Measurements from ENCODE around the gene TENT4B.

TENT4B gene

GRCh38 chr16:50172195-50172922 is 19.3 kb downstream of the TENT4B start:
- no peak for TF ChIP-seq SUZ12 (IDR thresholded peaks at IDR 0.05)
- no peak for TF ChIP-seq ARNT (IDR thresholded peaks at IDR 0.05)
- no peak for TF ChIP-seq SP1 (IDR thresholded peaks at IDR 0.05)
- no peak for TF ChIP-seq BHLHE40 (IDR thresholded peaks at IDR 0.05; ENCODE audit: borderline replicate concordance)
- TF ChIP-seq LEF1 (IDR thresholded peaks at IDR 0.05; ENCODE audit: borderline replicate concordance), result no peak
- TF ChIP-seq FOXM1 (IDR thresholded peaks at IDR 0.05; ENCODE audit: borderline replicate concordance), result no peak
- TF ChIP-seq ZNF384 (IDR thresholded peaks at IDR 0.05), result no peak
- TF ChIP-seq CTBP1 (IDR thresholded peaks at IDR 0.05; ENCODE audit: borderline replicate concordance), result no peak
- no peak for TF ChIP-seq HDGF (IDR thresholded peaks at IDR 0.05; ENCODE audit: borderline replicate concordance)
- no peak for TF ChIP-seq FOXK2 (IDR thresholded peaks at IDR 0.05)
- TF ChIP-seq ELF4 (IDR thresholded peaks at IDR 0.05), result no peak
- TF ChIP-seq PKNOX1 (IDR thresholded peaks at IDR 0.05), result no peak
- TF ChIP-seq L3MBTL2 (conservative IDR thresholded peaks at IDR 0.05), result no peak
- no peak for TF ChIP-seq NFRKB (IDR thresholded peaks at IDR 0.05)
- POLR2A ChIA-PET, result no interaction called here
- CTCF ChIA-PET, result no interaction called here
- no peak for DNase-seq (ENCODE audit: extremely low spot score)

GRCh38 chr16:50173316-50173715 is 20.2 kb downstream of the TENT4B start:
- ChIA-PET CTCF (no interaction called here), POLR2A (no interaction called here)
- DNase-seq (ENCODE audit: extremely low spot score), result no peak
- peak; percentile 19; the same call in 1 of the 2 replicates for TF ChIP-seq PKNOX1 (IDR thresholded peaks at IDR 0.05)
- no peak for TF ChIP-seq SP1 (IDR thresholded peaks at IDR 0.05)

- ChIA-PET POLR2A (no interaction called here), CTCF (no interaction called here)
- TF ChIP-seq SUZ12 (IDR thresholded peaks at IDR 0.05) (no peak), FOXA1 (IDR thresholded peaks at IDR 0.05) (no peak), CTBP1 (IDR thresholded peaks at IDR 0.05; ENCODE audit: borderline replicate concordance) (no peak), BHLHE40 (IDR thresholded peaks at IDR 0.05; ENCODE audit: borderline replicate concordance) (no peak), FOXM1 (IDR thresholded peaks at IDR 0.05; ENCODE audit: borderline replicate concordance) (no peak), LEF1 (IDR thresholded peaks at IDR 0.05; ENCODE audit: borderline replicate concordance) (no peak), PKNOX1 (IDR thresholded peaks at IDR 0.05) (no peak), FOXK2 (IDR thresholded peaks at IDR 0.05) (no peak)
- no peak for DNase-seq (ENCODE audit: extremely low spot score)
Measured at GRCh38 chr16:50178491-50178941, 25.4 kb downstream of the TENT4B start.

- no peak for DNase-seq (ENCODE audit: extremely low spot score)
- ChIA-PET CTCF (no interaction called here), POLR2A (no interaction called here)
- TF ChIP-seq BHLHE40 (IDR thresholded peaks at IDR 0.05; ENCODE audit: borderline replicate concordance) (no peak), CTBP1 (IDR thresholded peaks at IDR 0.05; ENCODE audit: borderline replicate concordance) (no peak), HDGF (IDR thresholded peaks at IDR 0.05; ENCODE audit: borderline replicate concordance) (no peak), ARNT (IDR thresholded peaks at IDR 0.05) (no peak), FOXM1 (IDR thresholded peaks at IDR 0.05; ENCODE audit: borderline replicate concordance) (no peak), PKNOX1 (IDR thresholded peaks at IDR 0.05) (no peak), ELF4 (IDR thresholded peaks at IDR 0.05) (no peak), NFRKB (IDR thresholded peaks at IDR 0.05) (no peak), ZNF384 (IDR thresholded peaks at IDR 0.05) (no peak), FOXA1 (IDR thresholded peaks at IDR 0.05) (no peak), TARDBP (IDR thresholded peaks at IDR 0.05) (no peak), FOXK2 (IDR thresholded peaks at IDR 0.05) (no peak), L3MBTL2 (conservative IDR thresholded peaks at IDR 0.05) (no peak), SP1 (IDR thresholded peaks at IDR 0.05) (no peak)
Measured at GRCh38 chr16:50182441-50182840, 29.3 kb downstream of the TENT4B start.

- no peak for DNase-seq (ENCODE audit: extremely low spot score)
- TF ChIP-seq SP1 (IDR thresholded peaks at IDR 0.05), result no peak
- no peak for TF ChIP-seq L3MBTL2 (conservative IDR thresholded peaks at IDR 0.05)
- TF ChIP-seq FOXM1 (IDR thresholded peaks at IDR 0.05; ENCODE audit: borderline replicate concordance), result no peak
- TF ChIP-seq LEF1 (IDR thresholded peaks at IDR 0.05; ENCODE audit: borderline replicate concordance), result no peak
- TF ChIP-seq ARNT (IDR thresholded peaks at IDR 0.05), result no peak
- no peak for TF ChIP-seq FOXA1 (IDR thresholded peaks at IDR 0.05)
- TF ChIP-seq CTBP1 (IDR thresholded peaks at IDR 0.05; ENCODE audit: borderline replicate concordance), result no peak
- POLR2A ChIA-PET, result no interaction called here
- CTCF ChIA-PET, result no interaction called here
Measured at GRCh38 chr16:50183316-50183715, 30.2 kb downstream of the TENT4B start.

GRCh38 chr16:50185005-50185505 is 31.9 kb downstream of the TENT4B start:
- CTCF ChIA-PET, result interaction anchor here (1.9 kb wide), 1 partner anchor 26 kb away, joined by 5 read pairs; no protein-coding TSS in a partner anchor
- DNase-seq (ENCODE audit: extremely low spot score), result no peak
- no peak for TF ChIP-seq FOXK2 (IDR thresholded peaks at IDR 0.05)
- no peak for TF ChIP-seq FOXA1 (IDR thresholded peaks at IDR 0.05)
- no peak for TF ChIP-seq PKNOX1 (IDR thresholded peaks at IDR 0.05)
- TF ChIP-seq L3MBTL2 (conservative IDR thresholded peaks at IDR 0.05), result no peak
- TF ChIP-seq LEF1 (IDR thresholded peaks at IDR 0.05; ENCODE audit: borderline replicate concordance), result no peak
- no peak for TF ChIP-seq BHLHE40 (IDR thresholded peaks at IDR 0.05; ENCODE audit: borderline replicate concordance)
- no peak for TF ChIP-seq ELF4 (IDR thresholded peaks at IDR 0.05)
- TF ChIP-seq CTBP1 (IDR thresholded peaks at IDR 0.05; ENCODE audit: borderline replicate concordance), result no peak
- no peak for TF ChIP-seq NFRKB (IDR thresholded peaks at IDR 0.05)
- no peak for TF ChIP-seq ZNF384 (IDR thresholded peaks at IDR 0.05)
- TF ChIP-seq TARDBP (IDR thresholded peaks at IDR 0.05), result no peak
- no peak for TF ChIP-seq ARNT (IDR thresholded peaks at IDR 0.05)
- no peak for TF ChIP-seq SP1 (IDR thresholded peaks at IDR 0.05)
- no peak for TF ChIP-seq HDGF (IDR thresholded peaks at IDR 0.05; ENCODE audit: borderline replicate concordance)
- no peak for TF ChIP-seq SUZ12 (IDR thresholded peaks at IDR 0.05)
- TF ChIP-seq FOXM1 (IDR thresholded peaks at IDR 0.05; ENCODE audit: borderline replicate concordance), result no peak
- POLR2A ChIA-PET, result interaction anchor here (0.6 kb wide), 1 partner anchor 10 kb away, joined by 3 read pairs; no protein-coding TSS in a partner anchor
